Loucy (cell line): ENCODE measurements around the gene PRUNE2.

Experiments
- CTCF ChIP-seq: fragments of 200-600 bp; sonication (generic); conservative IDR thresholded peaks from 2 replicates; pipeline ENCODE4 v1.5.1; 2014; ENCODE audit warnings: mild to moderate bottlenecking, antibody characterized with exemption, low read length
- EZH2phosphoT487 ChIP-seq: fragments of 200-600 bp; IDR thresholded peaks from 2 replicates; pipeline ENCODE4 v1.6.1; 2018; ENCODE audit warnings: antibody characterized with exemption, mild to moderate bottlenecking, moderate library complexity, borderline replicate concordance

- TF ChIP-seq CTCF = no peak
- TF ChIP-seq EZH2phosphoT487 = no peak
Observed at GRCh38 chr9:76717613-76718012, 188.3 kb downstream of the PRUNE2 start.
